Left colon (tissue), 2 donors: ENCODE data around the gene BCAS3. TPM values are rescaled to one million over a fixed set of nuclear protein-coding genes. Genes with fewer than 3 reads are reported as not detected.

Experiments used
- ATAC-seq: fragments of 200-7000 bp; cut with Tn5 transposase; one replicate; pipeline ENCODE4 v1.9.1; 2020; ENCODE audit warnings: mild to moderate bottlenecking, moderate library complexity
- DNase-seq, 2 donors: peaks; one replicate each; pipeline ENCODE4 v3.0.0-alpha.2; 2020
- intact Hi-C, 2 donors: fragments of 100-400 bp; cut with DNase I in 1 of 2; cut with micrococcal nuclease in 1 of 2; formaldehyde crosslinking; loops; one replicate each; pipeline versions ENCODE4 v1.11.2 to v1.14.0; 2022; cut with DNase I, micrococcal nuclease
- total RNA-seq, 2 donors: library from RNA; stranded (reverse); fragmentation: NEBNext Ultra II Directional; extraction: Animal tissue kit (Norgen Biotek cat#: 25700); gene quantifications; one replicate each; pipeline ENCODE4 v1.2.1, GENCODE V29; 2021
- donor health status: DM: no; HTN: no; CAD: no.
- donor health status: DM: yes; HTN: yes; CAD: no.

Gene BCAS3
- total RNA-seq, 2 donors from 2014 or later: 19.9 to 20.2 TPM

DNA sequence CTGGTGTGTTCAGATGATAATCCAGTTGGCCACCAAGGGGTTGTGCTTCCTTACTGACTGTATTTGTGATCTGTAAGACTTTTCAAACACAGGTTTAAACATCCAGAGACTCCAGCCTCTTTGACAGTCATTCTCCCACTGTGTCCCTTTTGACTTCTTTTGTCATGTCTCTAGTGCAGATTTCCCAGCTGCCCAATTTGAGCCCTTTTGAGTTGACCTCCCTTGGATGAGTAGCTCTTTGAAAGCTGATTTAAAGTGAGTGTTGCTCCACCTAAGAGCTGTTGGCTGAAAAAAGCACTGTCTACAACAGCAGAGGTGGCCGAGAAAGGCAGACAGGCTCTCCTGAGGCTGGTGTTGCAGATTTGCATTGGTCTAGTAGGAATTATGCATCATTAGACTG is 533.6 kb downstream of the BCAS3 start:
- intact Hi-C loops: no loop called here
- DNase-seq: no peak
- ATAC-seq: no peak

DNA sequence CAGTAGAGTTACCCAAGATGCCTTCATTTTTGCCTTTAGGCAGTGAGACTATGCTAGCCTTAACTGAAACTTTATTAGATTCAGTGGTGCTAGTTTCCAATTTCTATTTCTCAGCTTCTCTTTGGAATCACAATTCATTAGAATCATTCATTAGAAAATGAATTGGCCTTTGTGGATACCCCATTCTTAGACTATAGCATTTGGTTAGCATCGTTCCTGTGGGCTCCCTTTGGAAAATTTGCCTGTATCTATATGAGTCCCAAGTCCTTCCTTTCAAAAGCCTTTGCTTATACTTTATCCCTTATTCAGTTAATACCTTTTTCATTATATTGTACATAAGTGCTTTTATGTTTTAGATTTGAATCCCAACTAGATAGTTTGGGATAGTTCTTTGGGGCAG is 535.0 kb downstream of the BCAS3 start:
- intact Hi-C loops: no loop called here
- ATAC-seq (no peak), DNase-seq (no peak)

DNA sequence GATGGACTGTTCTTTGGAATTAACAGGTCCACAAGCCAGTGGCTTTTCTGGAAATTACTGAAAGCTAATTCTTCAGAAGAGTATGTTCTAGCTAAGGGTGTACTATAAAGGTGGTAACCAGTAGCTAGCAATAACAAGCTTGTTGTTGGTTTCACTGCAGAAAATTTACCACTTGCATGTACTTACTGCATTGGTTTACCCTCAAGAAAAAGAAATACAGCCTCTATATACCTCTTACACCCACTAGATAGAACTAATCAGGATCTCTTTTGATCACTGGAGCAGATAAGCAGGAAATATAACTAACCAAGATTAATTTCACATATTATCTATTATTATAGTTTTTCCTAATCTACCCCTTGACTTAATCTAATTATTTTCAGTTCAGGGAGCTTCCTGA is 537.1 kb downstream of the BCAS3 start:
- intact Hi-C loops: no loop called here
- no peak for ATAC-seq

DNA sequence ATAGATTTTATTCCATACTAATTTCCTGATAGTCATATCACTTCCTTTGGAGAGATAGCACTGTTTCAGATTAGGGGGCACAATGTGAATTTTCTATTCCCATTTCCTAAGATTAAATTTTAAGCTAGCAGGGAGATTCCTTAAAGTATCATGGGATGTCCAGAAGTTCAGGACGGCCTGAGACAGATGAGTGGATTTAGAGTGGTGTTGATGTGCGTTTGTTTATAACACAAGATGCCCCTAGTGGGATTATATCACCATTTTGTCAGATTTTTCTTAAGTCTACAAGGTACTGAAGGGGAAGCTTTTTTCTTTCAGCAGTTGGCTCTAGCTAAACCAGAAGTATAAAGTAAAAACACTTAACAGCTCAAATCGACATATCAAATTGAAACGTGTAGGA is 538.4 kb downstream of the BCAS3 start:
- ATAC-seq: no peak
- intact Hi-C loops: no loop called here
- no peak for DNase-seq

More for the DNA sequence above, 537.1 kb downstream of the BCAS3 start:
- no peak for DNase-seq

DNA sequence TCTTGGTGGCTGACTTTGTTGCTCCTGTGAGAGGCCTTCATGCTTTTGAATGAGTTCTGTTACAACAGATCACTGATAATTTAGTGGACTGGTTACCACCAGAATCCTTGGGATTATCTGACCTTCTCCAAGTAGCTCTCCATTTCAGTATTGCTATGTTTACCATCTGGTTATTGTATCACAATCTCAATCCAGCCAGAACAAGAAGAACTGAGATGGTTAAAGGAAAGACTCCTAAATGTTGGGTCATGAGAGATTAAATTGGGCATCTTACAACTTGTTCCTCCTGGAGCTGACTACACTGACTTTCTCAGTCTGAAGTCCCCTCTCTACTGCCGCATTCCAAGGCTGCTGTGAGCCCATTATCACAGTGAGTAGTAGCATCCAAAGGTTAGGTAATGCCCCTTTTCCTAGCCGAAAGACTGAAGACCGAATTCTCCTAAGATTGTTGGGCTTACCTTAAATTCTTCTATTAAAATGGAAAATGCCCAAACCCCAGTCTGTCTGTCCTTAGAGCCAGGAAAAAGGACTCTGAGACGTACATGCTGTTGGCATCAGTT is 540.3 kb downstream of the BCAS3 start:
- no peak for DNase-seq
- intact Hi-C loops: no loop called here
- ATAC-seq: no peak

DNA sequence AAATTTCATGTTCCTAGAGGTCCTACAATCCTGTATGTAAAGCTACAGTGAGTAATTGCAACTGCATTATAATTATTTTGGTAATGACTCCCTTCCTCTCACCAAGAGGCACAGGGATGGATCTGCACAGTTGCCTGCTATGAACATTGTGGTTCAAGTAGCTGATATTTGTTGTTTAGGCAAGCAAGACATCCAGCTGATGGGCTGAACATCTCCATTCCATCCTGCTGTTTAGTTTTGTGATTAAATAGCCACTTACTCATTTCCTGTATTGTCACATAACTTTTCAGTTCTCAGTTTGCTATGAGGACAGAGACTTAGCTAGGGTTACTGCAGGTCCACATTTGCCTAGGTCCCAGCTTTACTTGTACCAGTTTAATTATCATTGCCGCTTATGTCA is 540.8 kb downstream of the BCAS3 start:
- DNase-seq: no peak
- no peak for ATAC-seq
- intact Hi-C loops: no loop called here

DNA sequence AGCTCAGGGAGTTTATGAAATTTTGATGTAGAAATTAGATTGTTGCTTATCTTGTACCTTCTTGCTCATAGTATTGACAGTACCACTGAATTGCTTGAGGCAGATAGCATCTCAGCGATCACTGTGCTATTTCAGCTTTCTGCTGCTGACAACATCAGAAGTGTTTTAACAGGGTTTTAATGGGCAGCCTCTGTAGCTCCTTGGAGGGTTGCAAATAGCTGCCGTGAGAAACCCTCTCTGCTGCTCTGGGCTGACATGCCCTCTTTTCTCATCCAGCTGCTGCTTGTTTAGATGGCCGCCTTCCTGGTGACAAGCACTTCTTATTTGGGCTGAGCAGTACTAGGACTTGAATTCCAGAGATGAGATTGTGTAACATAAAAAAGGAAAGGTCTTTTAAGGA is 541.8 kb downstream of the BCAS3 start:
- DNase-seq (peak in 1 of 2 donors; percentile 26), ATAC-seq (no peak)
- intact Hi-C loops: no loop called here

DNA sequence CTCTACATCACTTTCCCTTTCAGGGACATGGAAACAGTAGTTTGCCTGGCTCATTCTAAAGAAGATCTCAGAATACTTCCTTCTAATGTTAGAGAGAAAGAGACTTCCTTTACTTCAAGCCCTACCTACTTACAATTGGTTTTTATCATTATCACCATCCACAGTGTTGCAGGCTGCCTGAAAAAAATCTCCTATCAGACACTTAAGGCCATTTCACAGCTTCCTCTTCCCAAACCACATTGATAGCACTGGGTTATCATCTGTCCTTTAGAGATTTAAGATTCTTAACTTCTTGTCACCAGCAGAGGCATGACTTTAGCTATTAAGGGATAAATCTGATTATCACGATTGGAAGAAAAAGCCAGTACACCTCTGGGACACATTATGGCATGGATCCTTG is 543.5 kb downstream of the BCAS3 start:
- intact Hi-C loops: no loop called here
- ATAC-seq (no peak), DNase-seq (no peak)

DNA sequence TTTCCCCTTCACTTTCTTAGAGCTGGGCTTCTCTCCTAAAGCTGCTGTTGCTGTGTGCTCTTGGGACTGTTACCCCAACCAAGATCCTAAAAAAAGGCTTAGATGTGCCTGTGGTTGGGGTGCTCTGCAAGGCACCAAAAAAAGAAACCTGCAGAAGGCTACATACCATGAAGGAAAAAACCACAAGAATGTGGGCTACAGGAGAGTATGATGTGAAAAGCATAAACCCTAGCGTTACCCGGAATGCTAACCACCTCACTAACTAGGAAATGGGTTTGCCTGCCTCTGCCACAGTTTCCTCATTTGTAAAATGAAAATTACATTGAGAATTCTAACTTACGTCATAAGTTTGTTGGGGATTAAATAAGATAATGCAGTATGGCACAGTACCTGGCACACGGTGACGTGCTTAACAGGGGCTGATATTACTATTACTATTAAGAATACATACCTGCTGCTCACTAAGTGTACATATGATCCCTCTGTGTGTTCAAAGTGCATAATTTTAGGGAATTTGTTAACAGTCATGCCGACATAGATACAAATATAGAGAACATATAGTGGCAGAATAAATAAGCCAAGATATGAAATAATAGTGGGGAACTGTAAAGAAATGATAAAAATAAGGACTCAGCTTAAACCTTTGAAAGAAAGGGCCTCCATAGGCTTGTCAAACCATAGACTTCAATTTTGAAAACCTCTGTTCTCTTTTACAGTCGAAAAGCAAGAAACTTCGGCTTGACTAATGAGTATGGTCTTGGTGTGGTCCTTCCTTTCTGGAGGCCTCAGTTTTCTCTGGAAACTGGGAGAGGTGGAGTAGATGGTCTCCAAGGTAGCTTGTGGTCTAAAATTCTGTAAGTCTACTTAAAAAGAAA is 544.2 kb downstream of the BCAS3 start:
- DNase-seq (no peak), ATAC-seq (no peak)
- intact Hi-C loops: no loop called here

DNA sequence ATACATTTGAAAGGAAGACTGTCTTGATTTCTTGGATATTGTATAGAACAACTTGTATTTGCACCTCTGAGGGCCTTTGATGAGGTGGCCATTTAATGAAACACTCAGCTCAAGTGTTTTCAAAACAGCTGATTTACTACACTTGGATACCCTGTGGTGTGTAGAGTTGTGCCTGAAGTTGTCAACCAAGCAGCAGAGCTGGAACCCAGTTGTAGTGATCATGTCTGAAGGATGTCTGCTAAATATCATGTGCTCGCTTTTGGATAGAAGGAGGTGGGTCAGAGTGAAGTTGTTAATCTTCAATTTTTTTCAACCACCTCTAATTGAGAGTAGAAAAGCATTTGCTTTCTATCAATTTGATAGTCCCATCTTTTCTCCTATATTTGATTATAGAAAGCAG is 546.1 kb downstream of the BCAS3 start:
- ATAC-seq (no peak), DNase-seq (no peak)
- intact Hi-C loops: no loop called here

DNA sequence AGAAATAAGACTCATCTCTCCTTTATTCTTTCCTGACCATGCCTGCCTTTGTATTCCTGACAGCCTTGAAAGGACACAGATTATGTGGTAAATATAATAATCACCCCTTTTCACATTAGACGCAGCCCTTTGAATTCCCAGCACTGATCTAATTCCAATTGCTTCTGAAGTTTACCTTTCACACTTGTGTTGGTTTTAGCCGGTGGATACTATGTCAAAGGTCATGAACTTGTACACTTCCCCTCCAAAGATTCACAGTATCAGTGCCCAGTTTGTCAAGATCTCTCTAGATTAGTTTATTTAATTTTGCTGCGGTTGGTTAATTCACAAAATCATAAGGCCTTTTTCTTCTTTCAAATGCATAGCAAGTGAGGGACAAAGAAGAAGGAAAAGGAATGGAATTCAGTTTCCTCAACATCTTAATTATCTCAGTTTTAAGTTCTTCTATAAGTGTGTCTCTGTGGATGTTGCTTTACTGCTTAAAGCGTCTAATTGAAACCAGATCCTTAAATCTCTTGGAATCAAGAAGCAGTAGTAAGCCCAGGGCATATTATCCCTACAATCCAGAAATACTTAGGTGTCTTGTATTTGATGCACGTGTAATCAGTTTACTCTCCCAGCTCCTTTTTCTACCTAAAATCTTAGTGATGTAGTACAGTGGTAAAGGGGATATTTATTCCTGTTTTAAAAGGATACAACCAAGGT is 547.7 kb downstream of the BCAS3 start:
- ATAC-seq (no peak), DNase-seq (no peak)
- intact Hi-C loops: no loop called here

DNA sequence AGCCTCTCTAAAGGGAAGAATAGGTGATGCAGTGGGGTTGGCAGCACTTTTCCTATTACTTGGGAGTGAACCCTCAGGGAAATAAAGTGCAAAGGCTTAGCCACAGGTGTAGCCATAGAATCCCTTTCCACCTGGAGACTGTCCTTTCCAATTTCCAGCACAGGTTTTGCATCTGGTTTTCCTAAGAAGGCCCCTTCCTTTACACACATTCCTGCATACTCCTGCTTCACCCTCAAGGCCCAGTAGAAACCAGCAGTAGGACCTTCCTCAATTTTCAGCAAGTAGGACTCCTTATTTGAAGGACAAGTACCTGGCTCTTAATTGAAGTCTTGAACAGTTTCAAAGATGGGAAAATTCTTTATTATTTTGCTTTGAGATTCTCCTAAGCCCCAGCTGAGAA is 550.2 kb downstream of the BCAS3 start:
- intact Hi-C loops: no loop called here
- no peak for DNase-seq
- ATAC-seq: no peak

DNA sequence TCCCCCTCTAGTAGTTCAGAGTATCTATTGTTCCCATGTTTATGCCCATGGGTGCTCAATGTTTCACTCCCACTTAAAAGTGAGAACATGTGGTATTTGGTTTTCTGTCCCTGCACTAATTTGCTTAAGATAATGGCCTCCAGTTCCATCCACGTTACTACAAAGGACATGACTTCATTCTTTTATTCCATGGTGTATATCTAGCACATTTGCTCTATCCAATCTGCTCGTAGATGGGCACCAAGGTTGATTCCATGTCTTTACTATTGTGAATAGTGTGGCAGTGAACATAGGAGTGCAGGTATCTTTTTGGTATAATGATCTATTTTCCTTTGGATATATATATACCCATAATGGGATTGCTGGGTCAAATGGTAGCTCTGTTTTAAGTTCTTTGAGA is 552.8 kb downstream of the BCAS3 start:
- ATAC-seq (no peak), DNase-seq (no peak)
- intact Hi-C loops: no loop called here

DNA sequence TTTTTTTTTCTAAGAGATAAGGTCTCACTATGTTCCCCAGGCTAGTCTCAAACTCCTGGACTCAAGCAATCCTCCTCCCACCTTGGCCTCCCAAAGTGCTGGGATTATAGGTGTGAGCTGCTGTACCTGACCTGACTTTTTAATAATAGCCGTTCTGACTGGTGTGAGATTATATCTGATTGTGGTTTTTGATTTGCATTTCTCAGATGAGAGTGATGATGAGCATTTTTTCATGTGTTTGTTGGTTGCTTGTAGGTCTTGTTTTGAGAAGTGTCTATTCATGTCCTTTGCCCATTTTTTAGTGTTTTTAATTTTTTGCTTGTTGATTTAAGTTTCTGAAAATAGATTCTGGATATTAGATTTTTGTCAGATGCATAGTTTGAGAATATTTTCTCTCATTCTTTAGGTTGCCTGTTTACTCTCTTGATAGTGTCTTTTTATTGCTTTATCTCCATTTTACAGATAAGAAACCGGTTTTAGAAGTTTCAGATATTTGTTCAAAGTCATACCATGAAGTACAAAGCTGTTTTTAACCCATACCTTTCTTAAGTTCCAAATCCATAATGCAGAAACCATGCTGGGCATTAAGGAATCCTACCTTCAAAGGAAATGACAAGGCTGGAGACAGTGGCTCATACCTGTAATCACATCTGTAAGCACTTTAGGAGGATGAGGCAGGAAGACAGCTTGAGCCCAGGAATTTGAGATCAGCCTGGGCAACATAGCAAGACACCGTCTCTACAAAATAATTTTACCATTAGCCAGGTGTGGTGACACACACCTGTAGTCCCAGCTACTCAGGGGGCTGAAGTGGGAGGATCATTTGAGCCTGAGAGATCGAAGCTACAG is 553.5 kb downstream of the BCAS3 start:
- no peak for ATAC-seq
- intact Hi-C loops: no loop called here
- no peak for DNase-seq

DNA sequence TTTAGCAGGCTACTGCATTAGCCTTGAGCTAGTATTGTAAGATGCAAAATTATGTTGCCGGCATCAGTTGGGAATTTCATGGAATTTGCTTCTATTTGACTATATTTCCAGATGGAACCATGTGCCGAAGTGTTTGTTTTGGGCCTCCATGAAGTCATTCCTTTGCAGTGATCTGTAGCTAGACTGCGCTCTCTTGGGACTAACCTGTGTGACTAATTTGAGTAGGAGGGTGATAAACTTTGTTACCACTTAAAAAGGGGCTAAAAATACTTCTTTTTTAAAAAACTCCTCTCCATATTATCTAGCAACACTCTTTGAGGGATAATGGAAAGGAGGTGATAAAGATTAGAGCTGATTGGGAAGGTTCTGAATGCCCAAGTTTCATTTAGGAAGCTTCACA is 555.2 kb downstream of the BCAS3 start:
- no peak for ATAC-seq
- DNase-seq: no peak
- intact Hi-C loops: no loop called here

DNA sequence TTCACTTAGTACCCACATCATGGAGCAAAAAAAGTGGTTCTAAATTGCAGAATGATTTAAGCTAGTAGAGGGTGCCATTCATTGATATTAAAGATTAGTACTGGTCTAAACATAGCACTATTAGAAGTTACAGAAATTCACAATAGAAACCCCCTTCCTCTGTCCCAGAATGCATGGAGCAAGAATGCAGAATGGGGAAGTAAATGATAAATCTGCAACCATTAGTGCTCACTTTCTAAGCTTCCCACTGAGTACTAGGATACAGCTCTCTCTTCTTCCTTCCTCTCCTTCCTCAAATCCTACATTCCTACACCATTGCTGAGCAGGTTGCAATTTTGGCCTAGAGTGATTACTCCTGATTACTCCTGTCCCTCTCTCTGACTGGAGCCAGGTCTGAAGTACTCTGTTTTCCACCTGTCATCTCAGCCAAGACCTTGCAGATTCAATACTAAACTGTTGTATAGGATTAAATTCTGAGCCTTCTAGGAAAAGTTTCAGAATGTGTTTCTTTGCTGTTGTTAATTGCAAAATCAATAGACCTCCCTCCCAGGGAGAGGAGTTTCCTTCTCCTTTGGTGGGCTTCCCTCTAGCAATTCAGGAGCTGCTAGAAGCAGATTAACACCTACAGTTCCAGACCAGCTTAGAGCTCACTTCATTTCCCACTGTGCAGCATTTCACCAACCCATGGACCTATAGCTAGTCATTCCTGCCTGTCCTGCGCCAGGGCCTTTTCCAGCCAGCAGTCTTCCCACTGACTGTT is 556.5 kb downstream of the BCAS3 start:
- no peak for ATAC-seq
- DNase-seq: no peak
- intact Hi-C loops: no loop called here

DNA sequence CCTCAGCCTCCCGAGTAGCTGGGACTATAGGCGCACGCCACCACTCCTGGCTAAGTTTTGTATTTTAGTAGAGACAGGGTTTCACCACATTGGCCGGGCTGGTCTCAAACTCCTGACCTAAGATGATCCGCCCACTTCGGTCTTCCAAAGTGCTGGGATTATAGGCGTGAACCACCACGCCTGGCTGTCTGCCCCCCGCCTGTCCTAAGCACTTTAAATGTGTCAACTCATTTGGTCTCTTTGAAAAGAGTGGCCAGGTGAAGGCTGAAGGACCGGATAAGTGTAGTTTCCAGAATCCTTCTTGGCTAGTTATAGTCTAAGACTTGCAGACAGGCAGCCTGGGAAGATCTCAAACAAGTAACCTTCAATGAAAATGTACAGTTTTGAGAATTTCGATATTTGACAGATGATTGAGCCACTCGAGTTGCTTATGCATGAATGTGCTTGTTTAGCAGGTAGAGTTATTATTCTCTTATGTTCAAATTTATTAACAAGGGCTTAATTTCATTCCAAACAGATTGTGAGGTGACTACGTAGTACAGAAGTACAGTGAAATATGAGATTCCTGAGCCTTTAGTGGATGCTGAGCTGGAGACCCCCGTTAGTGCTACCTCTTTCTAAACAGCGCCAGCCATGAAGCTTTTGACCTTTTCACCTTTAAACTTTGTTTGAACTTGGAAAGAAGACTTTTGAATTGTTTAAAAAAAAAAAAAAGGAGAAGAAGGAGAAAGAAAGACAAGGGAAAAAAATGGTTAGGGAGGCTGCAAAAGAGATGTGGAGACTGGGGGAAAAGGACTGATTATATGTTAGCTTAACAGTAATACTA is 557.6 kb downstream of the BCAS3 start:
- ATAC-seq (no peak), DNase-seq (no peak)
- intact Hi-C loops: no loop called here

DNA sequence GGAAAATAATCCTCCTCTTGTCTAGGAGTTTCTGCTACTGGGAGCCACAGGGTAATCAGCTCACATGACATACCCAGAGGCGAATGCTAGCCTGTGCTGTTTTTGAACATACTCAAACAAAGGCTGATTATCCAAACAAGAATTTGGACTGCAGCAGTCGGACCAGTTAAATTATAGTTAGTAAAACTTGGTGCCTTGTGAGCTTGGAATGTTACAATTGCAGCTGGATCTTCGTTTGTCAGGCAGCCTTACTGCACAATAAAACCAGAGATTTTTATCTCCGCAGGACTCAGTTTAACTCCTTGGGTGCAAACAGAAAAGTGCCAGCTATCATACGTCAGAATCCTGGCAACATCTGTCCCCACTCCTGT is 558.2 kb downstream of the BCAS3 start:
- ATAC-seq: peak; percentile 42
- intact Hi-C loops: no loop called here
- no peak for DNase-seq
